Neutrophil (primary cell): Measurements from ENCODE around the gene NDUFAF4.

Experiments
- H3K27ac ChIP-seq: fragments of 200-600 bp; sonication (generic); 2 replicates; pipeline ENCODE4 v1.5.1; 2016; ENCODE audit warnings: mild to moderate bottlenecking, moderate library complexity
- H3K27me3 ChIP-seq: fragments of 200-600 bp; sonication (generic); 2 replicates; pipeline ENCODE4 v1.6.0; 2016; ENCODE audit warnings: mild to moderate bottlenecking
- H3K36me3 ChIP-seq: fragments of 200-600 bp; sonication (generic); 2 replicates; pipeline ENCODE4 v1.5.1; 2017
- H3K4me1 ChIP-seq, 2 experiments: fragments of 200-600 bp in 1 of 2; sonication (generic) in 1 of 2; 1 replicate in 1 of 2; 2 replicates in 1 of 2; pipeline versions ENCODE4 v1.5.1 to v1.6.1; 2013 to 2016; ENCODE audit warnings: low read depth in 1 of 2, low read length in 1 of 2, mild to moderate bottlenecking in 1 of 2, moderate library complexity in 1 of 2; ENCODE audit not compliant: control insufficient read depth in 1 of 2, insufficient read depth in 1 of 2
- H3K4me3 ChIP-seq, 2 experiments: fragments of 200-600 bp in 1 of 2; sonication (generic) in 1 of 2; 1 replicate in 1 of 2; 2 replicates in 1 of 2; pipeline ENCODE4 v1.5.1; 2013 to 2016; ENCODE audit warnings: low read depth in 1 of 2, low read length in 1 of 2, mild to moderate bottlenecking in 1 of 2, moderate library complexity in 1 of 2
- H3K9me3 ChIP-seq: fragments of 200-600 bp; sonication (generic); 2 replicates; pipeline ENCODE4 v1.5.1; 2016
- TF ChIP-seq, protein P1 (sequence below): fragments of 200-600 bp; sonication (generic); IDR thresholded peaks from 2 replicates; pipeline ENCODE4 v1.5.1; 2016; ENCODE audit warnings: antibody characterized with exemption

The NDUFAF4 gene

DNA sequence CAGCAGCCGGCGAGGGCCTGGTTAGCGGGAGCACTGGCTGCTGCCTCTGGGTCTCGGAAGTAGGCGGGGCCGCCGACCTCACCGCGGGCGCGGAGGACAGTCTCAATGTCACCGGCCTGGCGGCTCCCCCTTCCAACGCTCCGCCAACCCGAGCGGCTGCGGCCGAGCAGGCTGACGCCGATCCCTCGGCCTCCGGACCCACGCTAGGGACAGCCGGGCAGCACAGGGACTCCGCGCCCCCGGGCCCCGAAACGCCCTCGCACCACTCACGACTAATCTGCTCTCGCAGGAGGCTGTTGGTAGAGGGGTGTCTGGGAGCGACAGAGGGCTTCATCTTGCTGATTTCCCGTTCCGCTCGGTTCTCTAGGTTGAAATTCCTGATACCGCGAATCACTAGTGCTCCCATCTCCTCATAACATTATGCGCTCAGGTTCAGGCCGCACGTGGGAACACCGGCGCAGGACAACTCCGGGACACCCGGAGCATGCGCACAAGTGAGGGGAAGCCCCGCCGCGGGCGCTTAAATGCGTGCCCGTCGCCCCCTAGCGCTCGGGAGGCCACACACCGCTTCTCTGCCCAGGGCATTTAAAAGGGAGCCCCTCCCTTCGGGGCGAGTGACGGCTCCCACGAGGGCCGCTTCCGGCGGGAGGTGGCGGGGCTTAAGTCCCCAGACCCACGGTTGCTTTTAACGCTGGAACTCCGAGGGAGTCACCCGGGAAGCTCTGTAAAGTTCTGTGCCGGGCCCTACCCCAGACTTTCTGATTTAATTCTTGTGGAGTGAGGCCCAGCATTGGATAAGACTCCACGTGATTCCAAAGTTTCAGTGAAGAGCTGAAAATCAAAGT is at the start of gene NDUFAF4:
Gene NDUFAF4 (minus strand): TSS at position 496 of the 845 bp plus-strand sequence. CDS start 90 bp downstream, at position 406.
- H3K27ac ChIP-seq, result peak within 1 kb of the TSS; percentile 63
- H3K4me3 ChIP-seq, result peak within 1 kb of the TSS; percentile 67 to 76
- TF ChIP-seq, protein P1, sequence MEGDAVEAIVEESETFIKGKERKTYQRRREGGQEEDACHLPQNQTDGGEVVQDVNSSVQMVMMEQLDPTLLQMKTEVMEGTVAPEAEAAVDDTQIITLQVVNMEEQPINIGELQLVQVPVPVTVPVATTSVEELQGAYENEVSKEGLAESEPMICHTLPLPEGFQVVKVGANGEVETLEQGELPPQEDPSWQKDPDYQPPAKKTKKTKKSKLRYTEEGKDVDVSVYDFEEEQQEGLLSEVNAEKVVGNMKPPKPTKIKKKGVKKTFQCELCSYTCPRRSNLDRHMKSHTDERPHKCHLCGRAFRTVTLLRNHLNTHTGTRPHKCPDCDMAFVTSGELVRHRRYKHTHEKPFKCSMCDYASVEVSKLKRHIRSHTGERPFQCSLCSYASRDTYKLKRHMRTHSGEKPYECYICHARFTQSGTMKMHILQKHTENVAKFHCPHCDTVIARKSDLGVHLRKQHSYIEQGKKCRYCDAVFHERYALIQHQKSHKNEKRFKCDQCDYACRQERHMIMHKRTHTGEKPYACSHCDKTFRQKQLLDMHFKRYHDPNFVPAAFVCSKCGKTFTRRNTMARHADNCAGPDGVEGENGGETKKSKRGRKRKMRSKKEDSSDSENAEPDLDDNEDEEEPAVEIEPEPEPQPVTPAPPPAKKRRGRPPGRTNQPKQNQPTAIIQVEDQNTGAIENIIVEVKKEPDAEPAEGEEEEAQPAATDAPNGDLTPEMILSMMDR, result peak; percentile 84
- H3K36me3 ChIP-seq, result peaks cover 3% of the 10 kb centered on the region
- H3K4me1 ChIP-seq, result peaks cover 30 to 49% of the 10 kb centered on the region in 2 experiments
- H3K27me3 ChIP-seq, result no peaks in the 10 kb centered on the region
- H3K9me3 ChIP-seq, result no peaks in the 10 kb centered on the region

DNA sequence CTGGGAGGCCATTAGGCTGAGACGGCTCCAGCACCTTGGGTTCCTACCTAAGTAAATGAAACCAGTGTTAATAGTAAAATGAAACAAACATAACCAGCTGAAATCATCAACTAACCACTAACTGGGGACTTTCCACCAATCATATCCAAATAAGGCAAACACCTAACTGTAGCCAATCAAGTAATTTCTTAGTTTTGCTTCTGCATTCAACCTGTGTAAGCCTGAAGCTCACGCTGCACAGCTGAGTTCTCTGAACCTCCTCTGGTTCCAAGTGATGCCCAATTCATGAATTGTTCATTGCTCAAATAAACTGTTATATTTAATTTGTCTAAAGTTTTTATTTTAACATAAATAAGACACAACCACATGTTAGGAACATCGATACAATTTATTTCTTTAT is 49.4 kb upstream of the NDUFAF4 start:
- no peak overlapping the region for H3K4me3 ChIP-seq
- no peaks in the 10 kb centered on the region for H3K27me3 ChIP-seq
- TF ChIP-seq, protein P1, result no peak
- H3K4me1 ChIP-seq, result no peaks in the 10 kb centered on the region
- no peaks in the 10 kb centered on the region for H3K9me3 ChIP-seq
- no peak overlapping the region for H3K27ac ChIP-seq
- H3K36me3 ChIP-seq, result no peaks in the 10 kb centered on the region

DNA sequence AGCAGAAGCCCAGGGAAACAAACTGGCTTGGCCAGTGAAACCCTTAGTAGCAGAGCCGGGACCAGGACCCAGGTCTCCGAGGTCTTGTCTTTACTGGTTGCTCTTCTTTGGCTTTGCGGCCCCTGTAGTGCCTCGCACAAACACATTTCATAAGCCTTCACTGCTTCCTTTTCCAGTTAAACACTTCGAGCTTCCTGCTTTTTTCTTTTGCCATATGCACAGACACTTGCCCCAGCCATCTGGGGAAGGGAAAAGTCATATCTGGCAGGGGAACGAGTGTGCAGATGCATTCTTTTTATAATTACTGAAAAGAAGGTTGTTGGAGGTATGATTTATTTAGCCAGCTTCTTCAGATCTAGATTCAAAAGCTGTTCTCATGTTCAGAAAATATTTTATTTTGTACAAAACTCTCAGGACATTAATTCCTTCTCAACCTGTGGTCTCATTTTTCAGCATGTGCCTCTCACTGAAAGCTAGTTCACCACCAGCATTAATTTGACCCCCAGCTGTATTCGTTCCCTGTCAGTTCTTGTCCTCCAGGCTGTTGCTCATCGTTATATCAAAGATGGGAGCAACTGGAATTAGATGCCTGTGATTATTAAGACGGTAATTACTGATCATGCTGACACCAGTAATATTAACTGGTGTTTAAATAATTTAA is 46.0 kb upstream of the NDUFAF4 start:
- Histone ChIP-seq H3K27me3 (no peaks in the 10 kb centered on the region), H3K27ac (no peak overlapping the region), H3K4me3 (no peak overlapping the region), H3K36me3 (no peaks in the 10 kb centered on the region), H3K9me3 (no peaks in the 10 kb centered on the region), H3K4me1 (no peaks in the 10 kb centered on the region)
- TF ChIP-seq, protein P1, result no peak

DNA sequence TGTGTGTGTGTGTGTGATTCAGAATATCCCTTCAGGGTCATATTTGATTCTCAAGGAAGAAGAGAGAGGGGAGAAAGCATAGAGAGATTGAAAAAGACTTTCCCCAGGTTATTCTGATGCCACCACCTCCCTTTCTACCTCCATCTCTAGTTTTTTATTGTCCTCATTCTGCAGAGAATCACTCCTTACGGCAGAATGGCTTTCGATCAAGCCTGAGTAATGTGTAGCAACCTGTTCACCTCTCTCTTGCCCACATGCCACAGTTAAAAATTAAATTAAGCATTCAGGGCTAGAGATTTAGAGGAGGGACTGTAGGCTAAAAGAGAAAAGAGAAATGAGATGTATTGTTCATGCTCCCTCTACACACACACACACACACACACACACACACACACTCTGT is 45.0 kb upstream of the NDUFAF4 start:
- no peaks in the 10 kb centered on the region for H3K4me1 ChIP-seq
- no peak overlapping the region for H3K4me3 ChIP-seq
- H3K27me3 ChIP-seq, result no peaks in the 10 kb centered on the region
- no peak overlapping the region for H3K27ac ChIP-seq
- TF ChIP-seq, protein P1, result no peak
- H3K9me3 ChIP-seq, result no peaks in the 10 kb centered on the region
- H3K36me3 ChIP-seq, result no peaks in the 10 kb centered on the region

DNA sequence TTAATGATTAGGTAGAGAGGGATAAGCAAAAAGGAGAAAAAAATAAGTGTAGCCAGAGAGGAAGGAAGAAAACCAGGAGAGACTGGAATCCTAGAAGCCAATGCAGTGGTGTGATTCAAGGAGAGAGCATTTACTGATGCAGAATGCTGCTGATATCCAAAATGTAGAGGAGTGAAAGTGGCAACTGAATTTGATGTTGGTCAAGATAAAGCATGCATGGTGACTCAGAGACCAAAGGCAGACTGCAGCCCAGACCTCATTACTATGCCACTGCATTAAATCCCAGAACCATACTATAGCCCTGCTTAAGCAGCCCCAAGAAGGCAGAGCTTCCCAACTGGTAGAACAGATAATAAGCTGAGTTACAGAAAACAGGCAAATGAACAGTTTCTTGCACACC is 42.6 kb upstream of the NDUFAF4 start:
- TF ChIP-seq, protein P1, result no peak
- H3K4me3 ChIP-seq, result no peak overlapping the region
- H3K27ac ChIP-seq, result no peak overlapping the region
- no peaks in the 10 kb centered on the region for H3K27me3 ChIP-seq
- H3K4me1 ChIP-seq, result no peaks in the 10 kb centered on the region
- H3K9me3 ChIP-seq, result no peaks in the 10 kb centered on the region
- no peaks in the 10 kb centered on the region for H3K36me3 ChIP-seq
